NCI-H1930 (cell line): ENCODE results near the gene C5orf24.
"Not testable (repeated sequence)": the region's sequence is repeated elsewhere in the genome, so short reads cannot be mapped to it uniquely, and the experiment has no call there.

ENCODE experiments used
- DNase-seq, 2 experiments: peaks; one replicate each; lab custom pipeline; 2025; lab: John Stamatoyannopoulos, UW

The C5orf24 gene

DNA sequence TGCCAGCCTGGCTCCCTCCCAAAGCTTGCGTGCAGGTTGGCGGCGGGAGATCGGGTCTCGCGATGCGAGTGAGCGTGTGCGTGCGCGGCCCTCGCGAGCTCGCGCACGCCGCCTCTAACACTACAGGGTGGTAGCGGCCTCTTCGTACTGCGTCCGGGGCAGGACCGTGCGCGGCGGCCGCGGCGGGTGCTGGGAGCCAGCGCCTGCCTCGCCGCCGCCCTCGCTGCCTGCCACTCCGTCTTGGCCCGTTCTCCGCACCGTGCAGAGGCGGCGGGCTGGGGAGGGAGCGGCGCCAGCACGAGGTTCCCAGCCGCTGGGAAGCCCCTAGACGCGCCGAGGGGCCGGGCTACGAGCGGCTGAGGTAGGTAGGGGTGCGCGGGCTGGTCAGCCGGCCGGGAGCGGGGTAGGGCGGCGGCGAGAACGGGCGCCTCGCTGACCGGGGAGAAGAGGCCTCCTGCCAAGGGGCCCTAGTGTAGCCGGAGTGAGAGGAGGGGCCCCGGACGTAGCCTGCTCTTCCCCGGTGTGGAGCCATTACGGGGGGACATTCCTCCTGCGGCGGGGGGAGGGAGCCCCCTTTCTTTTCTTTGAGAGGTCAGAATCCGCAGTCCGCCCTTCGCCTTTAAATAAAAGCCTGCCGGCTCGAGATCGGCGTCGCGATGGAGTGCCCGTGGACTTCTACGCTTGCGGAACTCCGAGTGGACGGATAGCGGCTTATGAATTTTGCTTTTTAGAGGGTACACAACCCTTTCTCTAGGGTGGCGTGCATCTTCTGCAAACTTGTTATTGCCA, at the start of gene C5orf24:
Gene C5orf24 (plus strand): TSS at position 117 of the 789 bp plus-strand sequence. CDS start 8,933 bp downstream, outside the sequence.
- DNase-seq: peak; percentile 81 to 87

DNA sequence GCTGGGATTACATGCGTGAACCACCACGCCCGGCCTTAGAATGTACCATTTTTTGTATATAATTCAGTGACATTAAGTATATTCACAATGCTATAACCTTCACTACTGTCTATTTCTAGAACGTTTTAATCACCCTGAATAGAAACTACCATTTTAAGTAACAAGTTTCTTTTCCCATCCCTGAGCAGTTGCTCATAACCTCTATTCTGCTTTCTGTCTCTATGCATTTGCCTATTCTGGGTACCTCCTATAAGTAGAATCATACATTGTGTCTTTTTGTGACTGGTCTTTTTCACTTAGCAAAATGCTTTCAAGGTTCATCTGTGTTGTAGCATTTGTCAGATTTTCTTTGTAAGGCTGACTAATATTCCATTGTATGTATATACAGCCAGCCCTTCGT, 47.3 kb upstream of the C5orf24 start:
- no peak for DNase-seq

DNA sequence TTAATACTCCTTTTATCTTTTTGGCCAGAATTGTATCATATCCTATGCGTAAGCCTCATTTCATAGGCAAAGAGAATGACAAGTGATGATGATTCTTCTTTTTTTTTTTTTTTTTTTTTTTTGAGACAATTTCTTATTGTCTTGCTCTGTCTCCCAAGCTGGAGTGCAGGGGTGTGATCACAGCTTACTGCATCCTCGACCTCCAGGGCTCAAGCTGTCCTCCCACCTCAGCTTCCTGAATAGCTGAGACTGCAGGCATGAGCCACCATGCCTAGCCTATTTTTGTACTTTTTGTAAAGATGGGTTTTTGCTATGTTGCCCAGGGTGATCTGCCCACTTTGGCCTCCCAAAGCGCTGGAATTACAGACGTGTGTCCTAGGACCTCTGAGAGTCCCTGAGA, 41.9 kb upstream of the C5orf24 start:
- no peak for DNase-seq

DNA sequence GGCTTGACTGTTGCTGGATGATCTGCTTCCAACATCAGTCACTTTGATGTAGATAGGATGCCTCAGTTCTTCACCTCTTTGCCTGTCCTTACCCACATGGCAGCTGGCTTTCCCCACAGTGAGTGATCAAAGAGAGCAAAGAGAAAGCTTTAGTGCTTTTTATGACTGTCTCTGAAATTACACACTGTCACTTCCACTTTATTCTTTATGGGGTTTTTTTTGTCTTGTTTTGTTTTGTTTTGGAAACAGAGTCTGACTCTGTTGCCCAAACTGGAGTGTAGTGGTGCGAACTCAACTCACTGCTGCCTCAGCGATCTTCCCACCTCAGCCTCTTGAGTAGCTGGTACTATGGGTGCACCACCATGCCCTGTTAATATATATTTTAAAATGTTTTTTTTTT, 32.4 kb upstream of the C5orf24 start:
- DNase-seq: no peak

DNA sequence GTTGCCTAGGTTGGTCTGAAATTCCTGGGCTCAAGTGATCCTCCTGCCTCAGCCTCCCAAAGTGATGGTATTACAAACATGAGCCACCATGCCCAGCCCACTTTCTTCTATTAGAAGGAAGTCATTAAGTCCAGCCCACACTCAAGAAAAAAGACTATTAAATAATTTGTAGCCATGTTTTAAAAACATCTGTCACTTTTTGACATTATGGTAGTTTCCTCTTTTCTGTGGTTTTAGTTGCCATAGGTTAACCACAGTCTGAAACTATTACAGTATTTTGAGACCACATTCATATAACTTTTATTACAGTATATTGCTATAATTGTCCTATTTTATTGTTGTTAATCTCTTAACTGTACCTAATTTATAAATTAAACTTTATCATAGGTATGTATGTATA, 31.9 kb upstream of the C5orf24 start:
- no peak for DNase-seq

DNA sequence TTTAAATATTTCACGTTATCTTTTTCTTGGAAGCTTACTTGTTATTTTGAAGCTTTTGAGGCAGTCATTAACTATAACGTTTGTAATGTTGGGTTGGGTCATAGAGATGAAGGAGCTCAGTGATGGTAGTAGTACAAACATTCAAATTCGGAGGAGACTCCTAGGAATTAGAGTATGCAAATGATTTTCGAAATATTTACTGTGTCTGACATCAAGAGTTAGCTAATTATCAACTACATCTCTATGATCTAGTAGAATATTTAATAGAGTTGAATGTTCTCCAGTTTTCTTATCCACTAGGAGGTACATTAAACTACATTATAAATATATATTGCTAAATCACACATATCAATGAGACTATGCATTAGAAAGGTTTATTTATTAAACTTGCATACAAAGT, 28.8 kb upstream of the C5orf24 start:
- DNase-seq: no peak

DNA sequence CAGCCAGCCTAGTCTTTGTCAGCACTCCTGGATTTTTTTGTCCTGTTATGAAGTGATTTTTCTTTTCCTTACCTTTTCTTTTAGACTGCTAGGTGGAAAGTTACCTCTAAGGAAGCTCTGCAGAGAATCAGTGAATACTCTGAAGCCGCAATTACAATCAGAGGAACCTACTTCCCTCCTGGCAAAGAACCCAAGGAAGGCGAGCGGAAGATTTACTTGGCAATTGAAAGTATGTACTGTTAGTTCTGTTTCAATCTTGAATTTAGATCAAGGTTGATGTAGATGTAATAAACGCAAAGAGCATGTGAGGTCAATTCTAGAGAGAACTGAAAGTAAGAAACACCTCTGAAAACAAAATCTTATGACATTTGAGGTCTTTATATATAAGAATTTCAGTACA, 27.0 kb upstream of the C5orf24 start:
- DNase-seq: no peak

DNA sequence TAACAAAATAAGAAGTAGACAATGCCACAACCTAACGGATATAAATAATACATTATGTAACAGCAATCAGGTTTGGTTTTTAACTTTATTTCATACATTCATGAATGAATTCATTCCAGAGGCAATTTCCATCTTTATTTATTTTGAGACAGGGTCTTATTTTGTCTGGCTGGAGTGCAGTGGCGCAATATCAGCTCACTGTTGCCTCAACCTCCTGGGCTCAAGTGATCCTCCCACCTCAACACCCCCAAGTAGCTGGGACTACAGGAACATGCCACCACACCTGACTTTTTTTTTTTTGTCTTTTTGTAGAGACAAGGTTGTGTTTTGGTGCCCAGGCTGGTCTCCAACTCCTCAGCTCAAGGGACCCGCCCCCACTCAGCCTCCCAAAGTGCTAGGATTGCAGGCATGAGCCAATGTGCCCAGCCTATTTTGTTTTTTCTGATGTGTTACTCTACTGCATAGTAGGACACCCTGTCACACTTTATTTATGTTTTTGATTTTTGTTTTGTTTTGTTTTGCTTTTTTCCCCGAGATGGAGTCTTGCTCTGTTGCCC, 26.3 kb upstream of the C5orf24 start:
- no peak for DNase-seq

DNA sequence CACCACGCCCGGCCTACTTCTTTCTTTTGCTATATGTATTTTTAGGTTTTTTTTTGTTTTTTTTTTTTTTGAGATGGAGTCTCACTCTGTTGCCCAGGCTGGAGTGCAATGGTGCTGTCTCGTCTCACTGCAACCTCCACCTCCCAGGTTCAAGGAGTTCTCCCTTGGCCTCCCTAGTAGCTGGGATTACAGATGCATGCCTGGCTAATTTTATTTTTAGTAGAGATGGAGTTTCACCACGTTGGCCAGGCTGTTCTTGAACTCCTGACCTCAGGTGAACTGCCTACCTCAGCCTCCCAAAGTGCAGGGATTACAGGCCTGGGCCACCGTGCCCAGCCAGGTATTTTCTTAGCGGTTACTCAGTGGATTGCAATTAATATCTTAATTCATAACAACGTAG, 23.9 kb upstream of the C5orf24 start:
- DNase-seq: no peak

DNA sequence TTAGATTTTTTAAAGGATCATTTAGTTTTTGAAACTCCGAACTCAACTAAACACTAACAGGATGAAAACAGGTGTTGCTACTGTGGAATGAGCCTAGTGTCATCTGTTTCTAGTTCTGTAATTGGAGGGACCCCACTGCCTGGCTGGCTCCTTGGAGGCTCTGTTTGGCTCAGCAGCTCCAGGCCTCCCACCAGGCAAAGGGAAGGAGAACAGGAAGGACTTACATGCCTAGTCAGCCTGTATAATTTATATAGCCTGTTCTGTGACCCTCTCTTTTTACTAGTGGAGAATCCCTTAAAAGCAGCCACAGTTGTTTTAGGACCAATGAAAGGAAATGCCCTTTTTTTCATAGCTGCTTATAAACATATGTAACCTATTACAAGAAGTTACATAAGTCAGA, 21.1 kb upstream of the C5orf24 start:
- DNase-seq: no peak

DNA sequence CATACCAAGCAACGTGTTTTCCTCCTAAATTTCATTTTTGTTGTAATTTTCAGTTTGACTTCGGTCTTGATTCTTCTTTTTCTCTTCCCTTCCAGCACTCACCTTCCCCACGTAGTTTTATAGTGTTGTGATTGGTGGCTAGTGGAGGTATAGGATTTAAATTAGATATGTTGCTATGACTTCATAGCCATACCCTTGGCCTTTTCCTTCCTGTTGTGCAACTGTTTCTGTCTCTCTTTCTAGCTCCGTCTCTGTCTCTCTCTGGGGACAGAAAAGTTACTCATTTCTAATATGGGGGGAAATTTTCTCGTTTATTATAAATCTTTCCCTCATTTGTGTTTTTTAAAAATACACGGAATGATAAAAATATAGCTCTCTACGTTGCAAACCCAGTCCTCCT, 20.6 kb upstream of the C5orf24 start:
- DNase-seq: no peak

DNA sequence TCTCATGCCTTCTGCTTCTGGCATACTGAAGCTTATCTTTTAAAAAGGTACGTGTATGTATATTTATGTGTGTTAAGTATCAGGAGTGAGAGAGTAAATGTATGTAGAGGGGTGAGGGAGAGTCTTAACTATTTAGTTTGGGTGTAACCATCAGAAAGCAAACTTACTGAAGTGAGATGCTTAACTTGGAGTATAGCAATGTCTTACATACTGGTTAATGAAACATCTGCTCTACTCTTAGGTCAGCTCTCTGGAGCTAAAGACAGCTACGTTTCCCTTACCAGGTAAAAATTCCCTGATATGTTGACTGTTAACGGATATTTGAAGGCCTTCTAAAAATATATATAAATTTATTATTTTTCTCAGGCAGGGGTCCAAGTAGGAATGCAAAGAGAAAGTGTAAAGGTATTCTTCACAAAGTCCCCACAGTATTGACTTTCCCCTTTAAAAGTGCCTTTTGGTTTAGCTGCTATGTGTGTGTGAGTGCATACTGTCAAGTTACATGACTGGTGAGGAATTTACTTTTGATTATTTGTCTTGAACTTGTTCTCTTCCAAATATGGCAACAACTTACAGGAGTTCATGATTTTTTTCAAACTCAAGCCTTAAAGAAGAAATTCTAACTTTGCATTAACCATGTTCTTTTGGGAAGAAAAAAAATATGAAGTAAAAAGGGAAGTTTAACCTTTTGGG, 12.3 kb upstream of the C5orf24 start:
- DNase-seq: no peak

DNA sequence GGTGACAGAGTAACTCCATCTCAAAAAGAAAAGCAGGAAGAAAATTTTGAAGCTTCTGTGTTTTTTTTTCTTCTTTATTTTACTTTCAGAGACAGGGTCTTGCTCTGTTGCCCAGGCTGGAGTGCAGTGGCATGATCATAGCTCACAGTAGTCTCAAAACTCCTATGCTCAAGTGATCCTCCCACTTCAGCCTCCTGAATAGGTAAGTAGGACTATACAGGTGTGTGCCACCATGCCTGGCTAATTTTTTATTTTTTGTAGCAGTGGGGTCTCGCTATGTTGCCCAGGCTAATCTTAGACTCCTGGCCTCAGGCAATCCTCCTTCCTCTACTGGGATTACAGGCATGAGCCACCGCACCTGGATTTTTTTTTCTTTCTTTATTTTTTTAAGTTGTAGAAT, 10.1 kb upstream of the C5orf24 start:
- DNase-seq: no peak

DNA sequence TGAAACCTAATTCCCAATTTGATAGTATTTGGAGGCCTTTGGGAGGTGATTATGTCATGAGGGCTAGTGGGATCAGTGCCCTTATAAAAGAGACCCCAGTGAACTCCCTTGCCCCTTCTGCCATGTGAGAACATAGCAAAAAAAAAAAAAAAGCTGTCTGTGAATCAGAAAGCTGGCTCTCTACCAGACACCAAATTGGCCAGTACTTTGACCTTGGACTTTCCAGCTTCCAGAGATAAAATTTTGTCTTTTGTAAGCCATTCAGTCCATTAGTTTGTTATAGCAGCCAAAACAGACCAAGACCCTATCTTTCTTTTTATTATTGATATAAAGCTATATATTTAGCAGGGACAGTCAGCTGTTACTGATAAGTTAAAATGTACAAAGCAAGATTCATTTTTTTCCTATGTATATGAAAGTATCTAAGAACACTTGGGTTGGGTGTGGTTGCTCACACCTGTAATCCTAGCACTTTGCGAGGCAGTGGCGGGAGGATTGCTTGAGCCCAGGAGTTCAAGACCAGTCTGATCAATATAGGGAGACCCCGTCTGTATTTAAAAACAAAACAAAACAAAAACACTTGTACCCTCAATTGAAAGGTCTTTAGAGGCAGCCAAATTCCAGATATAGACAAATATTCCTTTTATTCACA, 8.1 kb upstream of the C5orf24 start:
- DNase-seq: no peak

DNA sequence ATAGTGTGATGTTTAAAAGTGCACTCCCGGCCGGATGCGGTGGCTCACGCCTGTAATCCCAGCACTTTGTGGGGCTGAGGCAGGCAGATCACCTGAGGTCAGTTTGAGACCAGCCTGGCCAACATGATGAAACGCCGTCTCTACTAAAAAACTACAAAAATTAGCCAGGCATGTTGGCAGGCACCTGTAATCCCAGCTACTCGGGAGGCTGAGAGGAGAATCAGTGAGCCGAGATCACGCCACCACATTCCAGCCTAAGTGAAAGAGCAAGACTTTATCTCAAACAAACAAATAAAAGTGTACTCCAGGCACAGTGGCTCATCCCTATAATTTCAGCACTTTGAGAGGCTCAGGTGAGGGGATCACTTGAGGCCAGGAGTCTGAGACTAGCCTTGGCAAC, 7.4 kb upstream of the C5orf24 start:
- DNase-seq: not testable (repeated sequence)

DNA sequence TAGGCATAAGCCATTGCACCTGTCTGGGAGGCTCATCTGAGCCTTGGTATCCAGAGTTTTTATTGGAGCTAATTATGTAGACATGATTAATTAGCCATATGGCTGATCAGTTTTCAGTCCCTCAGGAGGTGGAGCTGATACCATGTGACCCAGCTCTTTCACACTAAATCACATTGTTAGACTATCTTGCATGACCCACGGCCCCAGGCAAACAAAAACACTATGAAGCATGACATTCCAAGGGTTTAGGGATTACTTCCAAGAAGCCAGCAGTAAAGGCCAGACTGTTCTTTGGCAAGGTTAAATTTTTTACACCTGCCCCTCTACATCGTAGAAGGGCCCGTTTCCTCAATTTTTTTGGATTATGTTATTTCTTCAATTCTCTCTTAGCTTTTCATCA, 5.0 kb upstream of the C5orf24 start:
- DNase-seq: no peak

DNA sequence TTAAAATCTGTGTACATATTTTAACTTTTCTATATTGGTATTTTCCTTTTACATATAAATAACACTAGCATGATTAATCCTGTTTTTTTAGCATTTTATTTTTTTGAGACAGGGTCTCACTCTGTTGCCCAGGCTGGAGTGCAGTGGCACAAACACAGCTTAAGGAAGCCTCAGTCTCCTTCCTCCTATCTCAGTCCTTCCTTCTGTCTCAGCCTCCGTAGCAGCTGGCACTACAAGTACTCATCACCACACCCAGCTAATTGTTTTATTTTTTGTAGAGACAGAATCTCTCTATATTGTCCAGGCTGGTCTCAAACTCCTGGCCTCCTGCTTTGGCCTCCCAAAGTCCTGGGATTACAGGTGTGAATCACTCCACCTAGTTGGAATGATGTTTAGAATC, 1.5 kb upstream of the C5orf24 start:
- DNase-seq: no peak

DNA sequence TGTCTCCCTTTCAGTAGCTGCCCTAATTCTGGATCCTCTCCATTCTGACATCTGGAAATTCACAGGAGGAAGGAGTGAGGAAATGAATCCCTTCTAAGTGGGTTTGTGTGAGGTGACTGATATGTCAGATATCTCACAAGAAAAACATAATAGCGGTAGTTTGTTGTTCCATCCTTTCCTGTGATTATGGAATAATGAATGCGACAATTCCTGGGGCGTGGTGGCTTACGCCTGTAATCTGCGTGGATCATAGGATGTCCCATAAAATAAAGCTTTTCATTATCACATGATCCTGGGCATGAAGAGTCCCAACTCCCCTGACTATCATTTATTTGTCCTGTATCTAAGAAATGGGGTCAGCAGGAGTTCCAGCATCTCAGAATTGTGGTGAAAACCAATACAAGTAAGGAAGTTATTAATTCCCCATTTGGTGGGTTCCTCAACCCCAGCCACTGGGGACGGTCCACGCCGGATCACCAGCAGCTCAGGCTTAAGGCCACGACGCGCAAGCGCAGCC, 375 bp upstream of the C5orf24 start:
- no peak for DNase-seq

DNA sequence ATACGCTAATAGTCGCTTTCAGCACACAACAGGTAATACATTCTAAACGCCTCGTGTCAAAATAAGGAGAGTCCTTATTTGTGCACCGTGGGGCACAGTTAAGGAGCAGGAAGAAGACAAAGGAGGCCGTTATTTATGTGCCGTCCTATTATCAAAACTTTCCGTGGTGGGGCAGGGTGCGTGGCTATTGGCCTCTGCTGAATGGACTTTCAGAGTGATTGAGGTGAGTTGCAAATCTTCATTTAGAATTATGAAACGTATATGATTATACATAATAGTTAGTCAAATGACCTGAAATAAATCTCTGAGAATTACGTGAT, 833 bp downstream of the C5orf24 start:
- DNase-seq: no peak

DNA sequence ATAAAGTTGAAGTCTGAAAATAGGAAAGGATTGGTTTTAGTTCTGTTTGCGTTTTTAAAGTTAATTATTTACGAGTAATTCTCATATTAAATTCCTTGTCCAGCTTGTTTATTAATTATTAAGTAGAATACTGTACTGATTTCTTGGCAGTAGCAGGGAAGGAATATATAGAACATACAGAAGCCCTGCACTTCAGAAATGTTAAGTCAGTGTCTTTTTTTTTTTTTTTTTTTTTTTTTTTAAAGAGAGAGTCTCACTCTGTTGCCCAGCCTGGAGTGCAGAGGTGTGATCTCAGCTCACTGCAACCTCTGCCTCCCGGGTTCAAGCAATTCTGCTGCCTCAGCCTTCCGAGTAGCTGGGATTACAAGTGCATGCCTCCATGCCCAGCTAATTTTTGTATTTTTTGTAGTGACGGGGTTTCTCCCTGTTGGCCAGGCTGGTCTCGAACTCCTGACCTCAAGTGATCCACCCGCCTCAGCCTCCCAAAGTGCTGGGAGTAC, 3.7 kb downstream of the C5orf24 start:
- DNase-seq: not testable (repeated sequence)

DNA sequence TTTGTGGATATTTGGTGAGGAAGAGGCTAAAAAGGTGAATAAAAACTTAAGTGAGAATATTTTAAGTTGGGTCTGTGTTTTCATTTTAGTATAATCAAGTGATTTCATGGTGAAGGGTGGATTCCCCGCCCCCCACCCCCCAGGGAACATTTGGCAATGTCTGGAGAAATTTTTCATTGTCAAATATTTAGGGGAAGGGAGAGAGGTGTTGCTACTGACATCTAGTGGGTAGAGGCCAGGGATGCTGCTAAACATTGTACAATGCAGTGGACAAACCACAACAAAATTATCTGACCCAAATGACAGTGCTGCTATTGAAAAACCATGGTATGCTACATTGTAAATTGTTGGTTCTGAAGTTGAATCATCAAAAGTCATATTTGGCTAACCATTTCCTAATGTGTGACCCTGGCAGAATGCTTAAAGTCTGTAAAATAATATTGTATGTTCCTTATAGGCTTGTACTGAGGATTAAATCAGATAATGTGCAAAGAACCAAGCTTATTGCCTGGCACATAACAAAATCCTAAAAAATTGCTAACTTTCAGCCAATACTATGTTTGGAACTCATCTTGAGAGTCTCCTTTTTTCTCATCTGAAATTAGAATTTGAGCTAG, 5.6 kb downstream of the C5orf24 start:
- no peak for DNase-seq

DNA sequence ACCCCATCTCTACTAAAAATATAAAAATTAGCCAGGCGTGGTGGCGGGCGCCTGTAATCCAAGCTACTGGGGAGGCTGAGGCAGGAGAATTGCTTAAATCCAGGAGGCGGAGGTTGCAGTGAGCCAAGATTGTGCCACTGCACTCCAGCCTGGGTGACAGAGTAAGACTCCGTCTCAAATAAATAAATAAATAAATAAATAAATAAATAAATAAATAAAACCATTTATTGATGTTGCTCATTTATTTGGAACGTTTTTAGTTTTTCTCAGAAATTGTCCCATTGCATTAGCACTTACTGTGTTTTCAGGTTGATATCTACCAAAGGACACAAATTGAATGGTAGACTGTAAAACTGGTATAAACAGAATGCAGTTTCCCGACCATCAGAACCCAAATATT, 10.7 kb downstream of the C5orf24 start:
- DNase-seq: not testable (repeated sequence)
